HG03097 (cell line): ENCODE data around the gene TDRD9.
A peak's percentile ranks its signal among the peaks of the same experiment; 100 is the strongest.

ENCODE experiments used
- ATAC-seq: cut with Tn5 transposase; IDR thresholded peaks from one replicate; pipeline ENCODE4 v1.9.1; 2021; ENCODE audit not compliant: unreplicated experiment, low FRiP score

The TDRD9 gene

GRCh38 chr14:104054222-104054905 lies 126.1 kb downstream of the TDRD9 start:
- no peak for ATAC-seq

GRCh38 chr14:104062281-104062680 lies 134.0 kb downstream of the TDRD9 start:
- ATAC-seq, result no peak

- no peak for ATAC-seq
Observed at GRCh38 chr14:104064003-104064402, 135.7 kb downstream of the TDRD9 start.

- ATAC-seq, result no peak
Observed at GRCh38 chr14:104066279-104066678, 138.0 kb downstream of the TDRD9 start.

GRCh38 chr14:104066719-104067295 lies 138.6 kb downstream of the TDRD9 start:
- no peak for ATAC-seq

- no peak for ATAC-seq
Observed at GRCh38 chr14:104069541-104069940, 141.3 kb downstream of the TDRD9 start.

GRCh38 chr14:104072586-104072985 lies 144.3 kb downstream of the TDRD9 start:
- no peak for ATAC-seq

- no peak for ATAC-seq
Observed at GRCh38 chr14:104073764-104074163, 145.5 kb downstream of the TDRD9 start.

- no peak for ATAC-seq
Observed at GRCh38 chr14:104075530-104076151, 147.4 kb downstream of the TDRD9 start.

GRCh38 chr14:104076743-104077142 lies 148.5 kb downstream of the TDRD9 start:
- ATAC-seq, result no peak

- peak; percentile 95 for ATAC-seq
Observed at GRCh38 chr14:104078031-104078455, 149.8 kb downstream of the TDRD9 start.

- no peak for ATAC-seq
Observed at GRCh38 chr14:104080376-104081260, 152.4 kb downstream of the TDRD9 start.

- no peak for ATAC-seq
Observed at GRCh38 chr14:104081261-104081835, 153.1 kb downstream of the TDRD9 start.

- no peak for ATAC-seq
Observed at GRCh38 chr14:104081951-104082464, 153.8 kb downstream of the TDRD9 start.

- ATAC-seq, result no peak
Observed at GRCh38 chr14:104082807-104083206, 154.6 kb downstream of the TDRD9 start.

GRCh38 chr14:104084251-104085002 lies 156.2 kb downstream of the TDRD9 start:
- no peak for ATAC-seq

- ATAC-seq, result no peak
Observed at GRCh38 chr14:104085032-104085888, 157.0 kb downstream of the TDRD9 start, which contains the start of gene ASPG. TSS of gene ASPG (plus strand) at chr14:104085700. CDS start at chr14:104085771, 71 bp downstream.

- no peak for ATAC-seq
Observed at GRCh38 chr14:104085889-104086201, 157.6 kb downstream of the TDRD9 start.

GRCh38 chr14:104086210-104086660 lies 158.0 kb downstream of the TDRD9 start:
- ATAC-seq, result no peak
